BE2C (cell line): ENCODE results near the gene ADRB2.

Source experiments
- DNase-seq: peaks from one replicate; pipeline ENCODE4 v3.0.0-alpha.2; 2020
- H3K27me3 ChIP-seq: fragments of 250-450 bp; sonication (Bioruptor Pico); 2 replicates; pipeline ENCODE4 v1.5.1; 2020; ENCODE audit warnings: mild to moderate bottlenecking
- H3K36me3 ChIP-seq: fragments of 250-450 bp; sonication (Bioruptor Pico); 2 replicates; pipeline ENCODE4 v1.5.1; 2020; ENCODE audit warnings: mild to moderate bottlenecking
- H3K4me1 ChIP-seq: fragments of 250-450 bp; sonication (Bioruptor Pico); 2 replicates; pipeline ENCODE4 v1.5.1; 2020
- H3K4me3 ChIP-seq: 2 replicates; pipeline ENCODE4 v1.5.1; 2011; ENCODE audit warnings: low read depth, low read length
- H3K9me3 ChIP-seq: fragments of 250-450 bp; sonication (Bioruptor Pico); 2 replicates; pipeline ENCODE4 v1.5.1; 2020
- CTCF ChIP-seq: IDR thresholded peaks from 2 replicates; pipeline ENCODE4 v1.5.1; 2012; ENCODE audit warnings: mild to moderate bottlenecking, low read depth, low read length

The ADRB2 gene

GRCh38 chr5:148861696-148862095 lies 35.3 kb downstream of the ADRB2 start:
- no peaks in the 10 kb centered on the region; the same call in 1 of the 2 replicates for H3K9me3 ChIP-seq
- H3K36me3 ChIP-seq = no peaks in the 10 kb centered on the region
- H3K4me1 ChIP-seq = no peaks in the 10 kb centered on the region
- no peak overlapping the region for H3K4me3 ChIP-seq
- DNase-seq = no peak
- no peaks in the 10 kb centered on the region for H3K27me3 ChIP-seq
- no peak for TF ChIP-seq CTCF

DNA sequence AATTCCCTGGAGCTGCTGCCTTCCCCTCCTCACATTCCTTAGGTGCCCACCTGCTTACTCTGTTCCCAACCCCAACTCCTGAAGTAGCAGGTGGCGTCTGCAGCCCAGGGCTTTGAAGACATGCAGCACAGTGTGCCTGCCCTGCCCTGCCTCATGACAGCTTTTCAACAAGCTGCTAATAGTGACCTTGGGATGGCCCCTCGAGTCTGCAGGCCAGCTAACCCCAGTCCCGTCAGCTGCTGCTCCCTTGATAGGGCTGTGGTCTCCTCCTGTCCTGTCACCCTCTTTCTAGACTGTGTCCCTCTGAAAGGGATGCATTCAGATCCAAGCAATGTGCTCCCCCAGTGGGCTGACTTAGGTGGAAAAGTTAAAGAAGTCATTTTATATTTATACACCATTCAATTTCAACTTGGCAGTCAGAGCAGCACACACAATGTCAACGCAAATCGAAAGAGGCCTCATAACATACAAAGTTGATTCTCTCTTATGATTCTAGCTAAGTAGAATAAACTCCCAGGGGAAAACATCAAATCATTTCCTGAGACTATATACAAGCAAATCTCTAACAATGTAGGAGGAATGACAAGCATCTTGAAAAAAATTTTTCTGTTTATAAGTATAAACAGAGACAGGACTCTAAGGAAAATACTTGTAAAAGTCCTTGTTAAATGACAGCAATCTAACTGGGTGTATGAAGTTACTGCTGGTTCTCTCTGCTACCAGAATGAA lies 37.9 kb downstream of the ADRB2 start:
- Histone ChIP-seq H3K27me3 (no peaks in the 10 kb centered on the region), H3K4me3 (no peak overlapping the region), H3K4me1 (no peaks in the 10 kb centered on the region), H3K9me3 (no peaks in the 10 kb centered on the region; the same call in 1 of the 2 replicates), H3K36me3 (no peaks in the 10 kb centered on the region)
- no peak for TF ChIP-seq CTCF
- DNase-seq = no peak

GRCh38 chr5:148866024-148866423 lies 39.6 kb downstream of the ADRB2 start:
- TF ChIP-seq CTCF = no peak
- Histone ChIP-seq H3K27me3 (no peaks in the 10 kb centered on the region), H3K36me3 (no peaks in the 10 kb centered on the region), H3K4me1 (no peaks in the 10 kb centered on the region), H3K9me3 (no peaks in the 10 kb centered on the region; the same call in 1 of the 2 replicates), H3K4me3 (no peak overlapping the region)
- no peak for DNase-seq

GRCh38 chr5:148873120-148873519 lies 46.7 kb downstream of the ADRB2 start:
- Histone ChIP-seq H3K9me3 (no peaks in the 10 kb centered on the region), H3K4me3 (no peak overlapping the region), H3K36me3 (no peaks in the 10 kb centered on the region), H3K4me1 (no peaks in the 10 kb centered on the region), H3K27me3 (no peaks in the 10 kb centered on the region)
- TF ChIP-seq CTCF = no peak
- DNase-seq = no peak

- Histone ChIP-seq H3K4me3 (no peak overlapping the region), H3K36me3 (no peaks in the 10 kb centered on the region), H3K27me3 (no peaks in the 10 kb centered on the region), H3K9me3 (no peaks in the 10 kb centered on the region), H3K4me1 (no peaks in the 10 kb centered on the region)
- DNase-seq = no peak
- no peak for TF ChIP-seq CTCF
Observed at GRCh38 chr5:148873690-148874485, 47.5 kb downstream of the ADRB2 start.
